Activated CD8-positive, alpha-beta memory T cell treated with anti-CD3 and anti-CD28 coated beads for 24 hours (primary cell): ENCODE measurements around the gene CEMIP2.

Experiments
- DNase-seq: peaks from one replicate; pipeline ENCODE4 v3.0.0-alpha.2; 2020

CEMIP2 gene

GRCh38 chr9:71769175-71770161 is 1.2 kb upstream of the CEMIP2 start:
- DNase-seq = peak; percentile 82

- DNase-seq = no peak
Observed at GRCh38 chr9:71767776-71768321, 464 bp downstream of the CEMIP2 start.

- DNase-seq = no peak
Observed at GRCh38 chr9:71767163-71767775, 1.0 kb downstream of the CEMIP2 start.

GRCh38 chr9:71766663-71767062 is 1.6 kb downstream of the CEMIP2 start:
- DNase-seq = no peak

- no peak for DNase-seq
Observed at GRCh38 chr9:71765693-71766092, 2.6 kb downstream of the CEMIP2 start.

- DNase-seq = no peak
Observed at GRCh38 chr9:71764891-71765290, 3.4 kb downstream of the CEMIP2 start.

GRCh38 chr9:71764463-71764862 is 3.9 kb downstream of the CEMIP2 start:
- no peak for DNase-seq

GRCh38 chr9:71763832-71764231 is 4.5 kb downstream of the CEMIP2 start:
- DNase-seq = no peak

- no peak for DNase-seq
Observed at GRCh38 chr9:71762900-71763653, 5.2 kb downstream of the CEMIP2 start.

GRCh38 chr9:71761938-71762353 is 6.4 kb downstream of the CEMIP2 start:
- DNase-seq = no peak

GRCh38 chr9:71760901-71761300 is 7.4 kb downstream of the CEMIP2 start:
- DNase-seq = no peak

- DNase-seq = no peak
Observed at GRCh38 chr9:71758785-71759184, 9.5 kb downstream of the CEMIP2 start.

GRCh38 chr9:71758277-71758676 is 10.0 kb downstream of the CEMIP2 start:
- no peak for DNase-seq

- DNase-seq = no peak
Observed at GRCh38 chr9:71756753-71757152, 11.6 kb downstream of the CEMIP2 start.

GRCh38 chr9:71755869-71756268 is 12.4 kb downstream of the CEMIP2 start:
- DNase-seq = no peak

GRCh38 chr9:71755230-71755629 is 13.1 kb downstream of the CEMIP2 start:
- no peak for DNase-seq

GRCh38 chr9:71754151-71754550 is 14.2 kb downstream of the CEMIP2 start:
- no peak for DNase-seq

- no peak for DNase-seq
Observed at GRCh38 chr9:71752928-71753327, 15.4 kb downstream of the CEMIP2 start.

- DNase-seq = no peak
Observed at GRCh38 chr9:71752352-71752751, 16.0 kb downstream of the CEMIP2 start.

GRCh38 chr9:71748280-71748743 is 20.0 kb downstream of the CEMIP2 start:
- no peak for DNase-seq

GRCh38 chr9:71747576-71747975 is 20.7 kb downstream of the CEMIP2 start:
- DNase-seq = no peak

GRCh38 chr9:71746758-71747125 is 21.6 kb downstream of the CEMIP2 start:
- no peak for DNase-seq
